HG02852 (cell line): ENCODE data around the gene RTP5.

ENCODE experiments used
- ATAC-seq: cut with Tn5 transposase; IDR thresholded peaks from one replicate; pipeline ENCODE4 v1.9.1; 2021; ENCODE audit warnings: mild to moderate bottlenecking, moderate library complexity; ENCODE audit not compliant: unreplicated experiment

Gene RTP5

GRCh38 chr2:241843321-241844065 is 26.0 kb upstream of the RTP5 start:
- ATAC-seq: peak; percentile 18

DNA sequence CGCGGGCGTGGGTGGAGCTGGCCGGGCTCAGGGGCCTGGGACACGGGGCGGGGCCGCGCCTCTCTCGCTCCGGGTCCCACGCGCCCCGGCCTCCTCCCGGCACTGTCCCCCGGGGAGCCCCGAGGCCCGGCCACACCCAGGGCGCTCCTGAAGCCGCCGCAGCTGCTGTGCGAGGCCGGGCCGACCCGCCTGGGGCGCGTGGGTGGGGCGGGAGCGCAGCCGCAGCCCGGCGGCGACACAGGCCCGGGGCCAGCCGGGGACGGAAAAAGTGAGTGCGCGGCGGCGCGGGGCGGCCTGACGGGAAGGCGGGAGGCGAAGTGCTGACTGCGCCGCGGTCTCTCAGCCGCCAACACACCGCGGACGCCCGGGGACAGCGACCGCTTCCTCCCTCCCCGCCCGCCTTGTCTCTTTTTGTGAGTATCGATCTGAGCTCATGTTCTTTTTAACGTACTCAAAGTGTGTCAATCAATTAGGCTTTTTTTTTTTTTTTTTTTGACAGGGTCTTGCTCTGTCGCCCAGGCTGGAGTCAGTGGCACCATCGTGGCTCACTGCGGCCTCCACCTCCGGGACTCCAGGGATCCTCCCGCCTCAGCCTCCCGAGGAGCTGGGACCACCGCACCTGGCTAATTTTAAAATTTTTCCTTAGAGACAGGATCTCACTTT is 25.3 kb upstream of the RTP5 start:
- peak; percentile 50 for ATAC-seq

- ATAC-seq: no peak
These were observed 24.5 kb upstream of the RTP5 start for GRCh38 chr2:241844831-241845578.

DNA sequence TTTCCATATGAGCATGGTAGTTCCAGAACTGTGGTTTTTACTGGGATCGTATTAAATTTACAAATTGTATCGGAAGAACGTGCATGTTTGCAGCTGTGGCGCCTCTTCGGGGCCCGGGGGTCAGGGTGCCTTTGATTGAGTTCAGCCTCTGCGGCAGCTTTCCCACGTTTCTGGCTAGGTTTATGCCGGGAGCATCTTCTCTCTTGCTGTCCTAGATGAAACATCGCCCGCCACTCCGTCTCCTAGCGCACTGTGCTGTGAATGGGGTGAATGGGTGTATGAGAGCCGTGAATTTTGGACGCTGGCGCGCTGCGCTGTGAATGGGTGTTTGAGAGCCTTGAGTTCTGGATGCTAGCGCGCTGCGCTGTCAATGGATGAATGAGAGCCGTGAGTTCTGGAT is 23.1 kb upstream of the RTP5 start:
- no peak for ATAC-seq

DNA sequence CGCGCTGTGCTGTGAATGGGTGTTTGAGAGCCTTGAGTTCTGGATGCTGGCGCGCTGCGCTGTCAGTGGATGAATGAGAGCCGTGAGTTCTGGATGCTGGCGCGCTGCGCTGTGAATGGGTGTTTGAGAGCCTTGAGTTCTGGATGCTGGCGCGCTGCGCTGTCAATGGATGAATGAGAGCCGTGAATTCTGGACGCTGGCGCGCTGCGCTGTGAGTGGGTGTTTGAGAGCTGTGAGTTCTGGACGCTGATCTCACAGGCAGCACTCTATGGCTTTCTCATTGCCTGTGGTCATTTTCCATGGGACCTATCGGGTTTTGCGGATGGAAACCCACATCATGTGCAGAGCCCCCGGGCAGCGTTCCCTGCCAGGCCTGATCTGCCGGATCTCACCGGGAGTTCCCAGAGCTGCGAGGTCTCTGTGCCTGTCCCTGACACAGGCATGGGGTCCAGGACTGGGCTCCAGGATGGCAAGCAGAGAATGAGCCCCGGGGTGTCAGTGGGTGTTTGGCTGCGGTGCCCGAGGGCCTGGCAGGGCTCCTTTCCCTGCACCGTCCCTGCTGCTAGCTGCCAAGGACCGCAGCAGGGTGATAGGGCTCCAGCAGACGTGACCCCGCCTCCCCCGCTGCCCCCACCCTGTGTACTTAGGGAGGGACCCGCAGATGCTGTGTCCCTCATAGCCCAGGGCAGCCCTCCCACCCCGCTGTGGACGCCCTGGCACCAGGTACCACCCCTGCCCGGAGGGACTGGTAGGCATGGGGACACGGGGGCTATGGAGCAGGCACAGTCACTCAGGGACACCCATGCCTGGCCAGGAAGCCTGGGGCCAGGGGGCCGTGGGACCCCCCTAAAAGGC is 20.5 kb upstream of the RTP5 start:
- ATAC-seq: no peak

DNA sequence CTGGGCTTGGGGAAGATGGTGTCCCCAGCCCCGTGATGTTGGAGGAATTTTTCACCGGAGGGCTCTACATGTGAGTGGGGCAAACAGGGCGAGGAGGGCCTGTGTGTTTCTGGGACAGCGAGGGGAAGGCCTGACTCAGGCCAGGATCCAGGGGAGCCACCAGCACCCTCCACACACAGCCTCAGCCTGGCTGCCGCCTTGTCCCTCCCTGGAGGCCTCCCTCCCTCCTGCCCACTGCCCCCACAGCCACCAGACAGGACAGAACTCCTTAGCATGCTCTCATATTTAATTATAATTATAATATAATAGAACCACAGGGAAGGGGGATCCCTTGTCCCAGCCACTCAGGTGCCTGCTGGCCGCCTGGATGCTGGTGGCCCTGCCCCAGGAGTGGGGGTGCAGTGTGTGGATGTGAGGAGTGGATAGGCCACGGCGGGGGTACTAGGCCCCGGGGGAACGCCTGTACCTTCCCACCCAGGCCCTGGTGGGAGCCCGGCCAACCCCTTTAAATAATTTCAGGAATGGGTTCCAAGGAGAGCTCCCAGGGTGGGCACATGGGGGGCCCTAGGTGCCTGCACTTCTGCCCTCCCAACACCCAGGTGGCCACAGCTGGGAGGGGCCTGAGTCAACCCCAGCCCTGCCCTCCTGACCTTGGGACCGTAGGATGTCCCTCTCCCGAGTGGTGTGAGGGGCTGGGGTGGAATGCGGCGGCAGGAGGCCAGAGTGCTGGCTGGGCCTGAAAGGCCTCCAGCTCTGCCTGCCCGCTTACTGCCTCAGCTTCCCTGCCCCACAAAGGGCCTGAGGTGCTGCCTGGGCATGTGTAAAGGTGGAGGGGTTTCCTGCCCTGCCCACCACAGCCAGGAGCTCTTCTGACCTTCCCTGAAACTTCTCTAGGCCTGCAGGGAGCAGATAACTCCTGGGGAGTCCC is 19.6 kb upstream of the RTP5 start:
- no peak for ATAC-seq

GRCh38 chr2:241850544-241851324 is 18.8 kb upstream of the RTP5 start:
- no peak for ATAC-seq

GRCh38 chr2:241851325-241852115 is 18.0 kb upstream of the RTP5 start:
- ATAC-seq: no peak

GRCh38 chr2:241852116-241852980 is 17.2 kb upstream of the RTP5 start:
- ATAC-seq: no peak

- ATAC-seq: no peak
These were observed 16.4 kb upstream of the RTP5 start for GRCh38 chr2:241852981-241853631.

DNA sequence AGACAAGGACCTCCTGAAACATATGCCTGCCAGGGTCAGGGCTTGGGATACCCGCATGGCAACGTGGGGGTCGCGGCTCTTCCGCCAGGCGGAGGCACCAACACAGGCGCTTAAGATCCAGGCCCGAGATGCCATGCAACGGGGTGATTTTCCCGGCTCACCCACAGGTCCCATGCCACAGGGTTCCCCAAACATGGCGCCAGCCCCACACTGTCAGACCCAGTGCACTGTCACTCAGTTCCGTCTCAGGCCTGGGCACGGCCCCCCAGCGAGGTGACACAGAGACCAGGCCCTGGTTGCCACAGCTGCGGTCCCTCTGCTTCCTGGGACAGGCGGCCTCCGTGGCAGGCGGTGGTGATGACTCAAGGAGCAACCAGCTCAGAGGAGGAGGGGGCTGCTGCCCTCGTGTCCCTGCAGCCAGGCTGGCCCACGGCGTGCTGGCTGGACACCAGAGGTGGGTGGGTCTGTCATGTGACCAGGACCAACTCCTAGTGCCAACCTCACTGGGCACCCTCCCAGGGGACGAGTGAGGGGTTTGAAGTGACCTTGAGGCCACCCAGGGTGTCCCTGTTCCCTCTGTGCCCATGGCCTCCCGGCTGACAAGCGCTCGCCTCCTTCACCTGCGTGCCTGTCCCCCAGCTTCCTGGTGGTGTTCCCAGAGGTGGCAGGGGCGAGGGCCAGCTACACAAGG is 15.7 kb upstream of the RTP5 start:
- ATAC-seq: no peak

- ATAC-seq: no peak
These were observed 14.9 kb upstream of the RTP5 start for GRCh38 chr2:241854342-241855244.

DNA sequence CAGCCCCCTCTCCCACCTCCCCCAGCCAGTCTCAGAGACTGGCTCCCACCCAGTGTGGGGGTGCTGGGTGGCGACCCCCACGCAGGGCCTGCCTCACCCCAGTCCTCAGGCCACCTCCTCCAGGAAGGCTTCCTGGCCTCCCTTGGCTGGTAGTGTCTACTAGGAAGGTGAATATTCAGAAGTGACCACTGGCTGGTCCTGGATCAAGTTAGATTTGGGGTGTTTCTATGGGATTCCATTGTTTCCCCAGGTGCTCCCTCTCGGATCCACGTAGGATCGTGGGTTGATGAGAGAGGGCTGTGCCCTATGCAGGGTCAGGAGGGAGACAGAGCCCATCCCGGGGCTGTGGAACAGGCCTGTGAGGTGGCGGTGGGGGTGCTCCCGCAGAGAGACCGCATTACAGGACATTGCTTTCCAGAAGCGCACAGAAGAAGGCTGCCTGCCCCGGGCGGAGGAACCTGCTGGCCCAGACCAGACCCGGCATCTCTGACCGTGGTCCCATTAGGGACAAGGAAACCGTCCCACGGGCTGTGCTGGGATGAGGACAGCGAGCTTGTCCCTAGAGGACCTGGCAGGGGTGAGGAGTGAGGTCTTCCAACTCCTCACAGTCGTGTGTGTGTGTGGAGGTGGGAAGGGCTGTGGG is 14.2 kb upstream of the RTP5 start:
- ATAC-seq: no peak

- no peak for ATAC-seq
These were observed 13.6 kb upstream of the RTP5 start for GRCh38 chr2:241855888-241856422.
